GM13977 (cell line): ENCODE measurements around the gene DUSP22.
A peak's percentile ranks its signal among the peaks of the same experiment; 100 is the strongest.
"Not testable (repeated sequence)": the region's sequence is repeated elsewhere in the genome, so short reads cannot be mapped to it uniquely, and the experiment has no call there.

Experiments used
- DNase-seq: peaks from one replicate; pipeline ENCODE4 v3.0.0; 2012; ENCODE audit warnings: low spot score
- in situ Hi-C: fragments of 300-500 bp; cut with MboI; formaldehyde crosslinking; loops from one replicate; pipeline ENCODE4 v1.12.0; 2022; ENCODE audit warnings: low sequenced_read_pairs, low pct_unique_long_range_greater_than_20kb, mixed read lengths, inconsistent platforms; ENCODE audit not compliant: unreplicated experiment
- TF ChIP-seq, protein P1 (sequence below): IDR thresholded peaks from 2 replicates; pipeline ENCODE4 v1.5.1; 2012; ENCODE audit warnings: mild to moderate bottlenecking, control low read depth; ENCODE audit not compliant: insufficient read depth; ENCODE audit errors: extremely low read depth, missing control alignments

DUSP22 gene

GRCh38 chr6:324729-325125 lies 32.4 kb downstream of the DUSP22 start:
- DNase-seq, result no peak
- TF ChIP-seq, protein P1, sequence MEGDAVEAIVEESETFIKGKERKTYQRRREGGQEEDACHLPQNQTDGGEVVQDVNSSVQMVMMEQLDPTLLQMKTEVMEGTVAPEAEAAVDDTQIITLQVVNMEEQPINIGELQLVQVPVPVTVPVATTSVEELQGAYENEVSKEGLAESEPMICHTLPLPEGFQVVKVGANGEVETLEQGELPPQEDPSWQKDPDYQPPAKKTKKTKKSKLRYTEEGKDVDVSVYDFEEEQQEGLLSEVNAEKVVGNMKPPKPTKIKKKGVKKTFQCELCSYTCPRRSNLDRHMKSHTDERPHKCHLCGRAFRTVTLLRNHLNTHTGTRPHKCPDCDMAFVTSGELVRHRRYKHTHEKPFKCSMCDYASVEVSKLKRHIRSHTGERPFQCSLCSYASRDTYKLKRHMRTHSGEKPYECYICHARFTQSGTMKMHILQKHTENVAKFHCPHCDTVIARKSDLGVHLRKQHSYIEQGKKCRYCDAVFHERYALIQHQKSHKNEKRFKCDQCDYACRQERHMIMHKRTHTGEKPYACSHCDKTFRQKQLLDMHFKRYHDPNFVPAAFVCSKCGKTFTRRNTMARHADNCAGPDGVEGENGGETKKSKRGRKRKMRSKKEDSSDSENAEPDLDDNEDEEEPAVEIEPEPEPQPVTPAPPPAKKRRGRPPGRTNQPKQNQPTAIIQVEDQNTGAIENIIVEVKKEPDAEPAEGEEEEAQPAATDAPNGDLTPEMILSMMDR, result no peak
- in situ Hi-C loops, result no loop called here

DNA sequence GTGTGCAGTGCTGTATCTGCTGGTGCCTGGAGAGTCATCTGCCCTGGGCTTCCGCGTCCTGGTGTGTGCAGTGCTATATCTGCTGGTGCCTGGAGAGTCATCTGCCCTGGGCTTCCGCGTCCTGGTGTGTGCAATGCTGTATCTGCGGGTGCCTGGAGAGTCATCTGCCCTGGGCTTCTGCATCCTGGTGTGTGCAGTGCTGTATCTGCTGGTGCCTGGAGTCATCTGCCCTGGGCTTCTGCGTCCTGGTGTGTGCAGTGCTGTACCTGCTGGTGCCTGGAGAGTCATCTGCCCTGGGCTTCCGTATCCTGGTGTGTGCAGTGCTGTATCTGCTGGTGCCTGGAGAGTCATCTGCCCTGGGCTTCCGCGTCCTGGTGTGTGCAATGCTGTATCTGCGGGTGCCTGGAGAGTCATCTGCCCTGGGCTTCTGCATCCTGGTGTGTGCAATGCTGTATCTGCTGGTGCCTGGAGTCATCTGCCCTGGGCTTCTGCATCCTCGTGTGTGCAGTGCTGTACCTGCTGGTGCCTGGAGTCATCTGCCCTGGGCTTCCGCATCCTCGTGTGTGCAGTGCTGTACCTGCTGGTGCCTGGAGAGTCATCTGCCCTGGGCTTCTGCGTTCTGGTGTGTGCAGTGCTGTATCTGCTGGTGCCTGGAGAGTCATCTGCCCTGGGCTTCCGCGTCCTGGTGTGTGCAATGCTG lies 33.0 kb downstream of the DUSP22 start:
- DNase-seq, in situ Hi-C loops: not testable (repeated sequence)

DNA sequence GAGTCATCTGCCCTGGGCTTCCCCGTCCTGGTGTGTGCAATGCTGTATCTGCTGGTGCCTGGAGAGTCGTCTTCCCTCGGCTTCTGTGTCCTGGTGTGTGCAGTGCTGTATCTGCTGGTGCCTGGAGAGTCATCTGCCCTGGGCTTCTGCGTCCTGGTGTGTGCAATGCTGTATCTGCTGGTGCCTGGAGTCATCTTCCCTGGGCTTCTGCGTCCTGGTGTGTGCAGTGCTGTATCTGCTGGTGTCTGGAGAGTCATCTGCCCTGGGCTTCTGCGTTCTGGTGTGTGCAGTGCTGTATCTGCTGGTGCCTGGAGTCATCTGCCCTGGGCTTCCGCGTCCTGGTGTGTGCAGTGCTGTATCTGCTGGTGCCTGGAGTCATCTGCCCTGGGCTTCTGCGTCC lies 33.8 kb downstream of the DUSP22 start:
- DNase-seq, in situ Hi-C loops: not testable (repeated sequence)

DNA sequence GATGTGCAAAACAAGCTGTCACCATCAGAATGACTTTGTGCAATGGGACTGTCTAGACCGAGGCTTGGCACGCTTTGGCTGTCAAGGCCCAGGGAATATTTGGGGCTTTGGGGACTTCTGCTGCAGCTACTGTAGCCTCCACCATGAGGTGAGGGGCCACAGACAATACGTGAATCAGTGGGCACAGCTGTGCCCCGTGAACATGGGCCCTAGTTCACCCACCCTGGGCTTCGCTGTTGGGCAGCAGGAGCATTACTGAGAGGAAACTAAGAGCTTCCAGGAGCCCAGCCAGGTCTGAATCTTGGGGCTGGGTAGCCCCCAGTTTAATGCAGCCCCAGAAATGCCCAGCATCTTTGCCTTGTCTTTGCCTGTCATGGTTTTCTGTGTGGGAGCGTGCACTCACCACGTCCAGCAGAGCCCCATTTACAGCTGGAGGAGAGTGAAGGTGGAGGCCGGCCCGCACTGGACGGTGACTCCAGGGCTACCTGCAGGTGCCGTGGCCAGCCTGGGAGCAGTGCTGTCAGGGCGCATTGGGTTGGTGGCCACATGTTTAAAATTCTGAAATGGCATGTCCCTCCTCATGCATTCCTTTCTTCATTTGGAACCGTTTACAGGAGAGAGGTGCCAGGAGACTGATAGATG lies 34.7 kb downstream of the DUSP22 start:
- TF ChIP-seq, protein P1, result no peak
- in situ Hi-C loops, result no loop called here
- DNase-seq, result no peak

DNA sequence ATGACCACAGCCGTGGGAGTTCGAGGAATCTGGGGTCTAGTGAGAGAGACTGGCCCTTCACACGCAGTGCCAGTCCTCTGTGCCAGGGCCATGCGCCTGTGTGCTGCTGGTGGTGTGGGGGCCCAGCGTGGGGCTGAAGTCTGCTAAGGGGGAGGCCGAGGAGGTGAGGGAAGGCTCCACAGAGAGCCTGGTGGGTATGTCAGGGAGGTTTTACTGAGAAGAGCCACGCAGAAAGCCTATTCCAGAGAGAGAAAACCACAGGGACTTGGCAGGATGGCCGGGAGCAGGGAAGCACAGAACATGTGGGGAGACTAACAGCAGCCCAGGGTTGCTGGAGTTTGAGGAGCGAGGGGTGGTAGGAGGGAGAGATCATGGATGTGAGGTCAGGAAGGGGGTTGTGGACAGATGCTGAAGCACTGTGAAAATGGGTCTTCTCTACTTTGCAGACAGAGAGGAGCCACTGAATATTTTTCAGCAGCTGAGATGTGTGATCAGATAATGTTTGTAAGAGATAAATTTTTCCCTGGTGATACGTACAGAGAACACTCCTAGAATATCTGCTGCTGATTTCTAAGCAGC lies 35.3 kb downstream of the DUSP22 start:
- in situ Hi-C loops, result no loop called here

DNA sequence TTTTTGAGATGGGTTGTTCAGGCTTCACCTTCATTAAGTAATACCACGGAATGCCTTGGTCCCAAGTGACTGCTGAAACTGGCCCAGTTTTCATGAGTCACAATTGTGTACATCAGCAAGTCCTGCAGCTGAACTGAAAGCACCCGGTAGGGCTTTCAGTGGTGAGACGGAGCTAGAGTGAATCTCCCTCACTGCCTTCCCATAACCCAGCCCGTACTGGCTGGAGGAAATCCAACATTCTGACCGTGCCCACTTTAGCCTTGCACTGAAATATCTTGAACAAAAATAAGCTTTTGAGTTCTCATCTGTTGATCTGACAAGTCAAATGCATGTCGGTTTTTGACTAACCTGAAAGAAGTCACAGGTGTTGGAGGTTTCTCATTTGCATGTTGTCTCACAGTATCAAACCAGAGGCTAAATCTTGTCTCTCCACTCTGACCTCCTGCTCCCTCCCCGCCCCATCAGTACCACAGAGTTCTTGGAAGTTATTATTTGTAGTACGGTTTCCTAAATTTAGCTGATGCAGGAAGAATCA lies 35.9 kb downstream of the DUSP22 start:
- in situ Hi-C loops, result no loop called here
- DNase-seq, result peak; percentile 85
- TF ChIP-seq, protein P1, result no peak

More for the DNA sequence above, 35.3 kb downstream of the DUSP22 start:
- TF ChIP-seq, protein P1, result no peak
- DNase-seq, result no peak

GRCh38 chr6:328924-329323 lies 36.6 kb downstream of the DUSP22 start:
- TF ChIP-seq, protein P1, result no peak
- in situ Hi-C loops, result no loop called here

More at GRCh38 chr6:328924-329323, 36.6 kb downstream of the DUSP22 start:
- no peak for DNase-seq
